Neural cell (in vitro differentiated cells): ENCODE data around the gene SLAMF1. TPM values are rescaled to one million over a fixed set of nuclear protein-coding genes. Genes with fewer than 3 reads are reported as not detected.
"Not testable (repeated sequence)": the region's sequence is repeated elsewhere in the genome, so short reads cannot be mapped to it uniquely, and the experiment has no call there.

Experiments used
- H2AFZ ChIP-seq: fragments of 200-600, 300-800 bp; sonication (generic), shearing (Covaris generic); 2 replicates; pipeline ENCODE4 v1.6.0; 2014; ENCODE audit warnings: low read depth, mild to moderate bottlenecking, antibody characterized with exemption, low read length, moderate library complexity
- H3F3A ChIP-seq: fragments of 200-600 bp; shearing (Covaris generic); 2 replicates; pipeline ENCODE4 v1.6.1; 2016; ENCODE audit warnings: mild to moderate bottlenecking, moderate library complexity, mixed read lengths, antibody characterized with exemption, low read length; ENCODE audit not compliant: insufficient read depth, poor library complexity, severe bottlenecking
- H3K27ac ChIP-seq: fragments of 200-600, 300-800 bp; sonication (generic), shearing (Covaris generic); 2 replicates; pipeline ENCODE4 v1.5.1; 2014; ENCODE audit warnings: mild to moderate bottlenecking, low read length, moderate library complexity
- H3K27me3 ChIP-seq: fragments of 300-800, 200-600 bp; sonication (generic), shearing (Covaris generic); 2 replicates; pipeline ENCODE4 v1.6.0; 2014; ENCODE audit warnings: mild to moderate bottlenecking, low read depth, low read length, moderate library complexity; ENCODE audit not compliant: insufficient read depth
- H3K36me3 ChIP-seq: fragments of 300-800, 200-600 bp; sonication (generic), shearing (Covaris generic); 2 replicates; pipeline ENCODE4 v1.5.1; 2014; ENCODE audit warnings: mild to moderate bottlenecking, antibody characterized with exemption, low read length, moderate library complexity; ENCODE audit not compliant: insufficient read depth
- H3K4me2 ChIP-seq: fragments of 300-800, 200-600 bp; sonication (generic), shearing (Covaris generic); 2 replicates; pipeline ENCODE4 v1.6.0; 2014; ENCODE audit warnings: mild to moderate bottlenecking, low read length
- H3K4me3 ChIP-seq: fragments of 300-800, 200-600 bp; sonication (generic), shearing (Covaris generic); 2 replicates; pipeline ENCODE4 v1.5.1; 2014; ENCODE audit warnings: mild to moderate bottlenecking, low read length, moderate library complexity
- H3K79me2 ChIP-seq: fragments of 200-600 bp; shearing (Covaris generic); replicated peaks from 2 replicates; pipeline ENCODE4 v1.6.0; 2014; ENCODE audit warnings: mild to moderate bottlenecking, low read length, moderate library complexity; ENCODE audit not compliant: insufficient read depth
- H3K9ac ChIP-seq: fragments of 300-800, 200-600 bp; sonication (generic), shearing (Covaris generic); 2 replicates; pipeline ENCODE4 v1.6.1; 2016; ENCODE audit warnings: mild to moderate bottlenecking, low read length, mixed read lengths
- H3K9me2 ChIP-seq: fragments of 200-600 bp; shearing (Covaris generic); 2 replicates; pipeline ENCODE4 v1.6.1; 2016; ENCODE audit warnings: mild to moderate bottlenecking, low read length, mixed read lengths; ENCODE audit not compliant: insufficient read depth
- H3K9me3 ChIP-seq: fragments of 200-600, 300-800 bp; sonication (generic), shearing (Covaris generic); 2 replicates; pipeline ENCODE4 v1.6.1; 2016; ENCODE audit warnings: mild to moderate bottlenecking, mixed run types, low read length, moderate library complexity, mixed read lengths
- H4K20me1 ChIP-seq: fragments of 200-600 bp; shearing (Covaris generic); 2 replicates; pipeline ENCODE4 v1.6.1; 2016; ENCODE audit warnings: mild to moderate bottlenecking, mixed run types; ENCODE audit not compliant: insufficient read depth
- CTCF ChIP-seq: fragments of 450-650 bp; IDR thresholded peaks from 2 replicates; pipeline ENCODE4 v1.5.1; 2014; ENCODE audit warnings: antibody characterized with exemption, mild to moderate bottlenecking, moderate library complexity; ENCODE audit not compliant: poor library complexity, severe bottlenecking
- EP300 ChIP-seq: fragments of 450-650 bp; conservative IDR thresholded peaks from 2 replicates; pipeline ENCODE4 v1.6.1; 2014; ENCODE audit warnings: antibody characterized with exemption, mild to moderate bottlenecking, moderate library complexity; ENCODE audit not compliant: poor library complexity, severe bottlenecking
- MXI1 ChIP-seq: fragments of 450-650 bp; conservative IDR thresholded peaks from 2 replicates; pipeline ENCODE4 v1.6.1; 2014; ENCODE audit warnings: antibody characterized with exemption, mild to moderate bottlenecking; ENCODE audit not compliant: poor library complexity, severe bottlenecking
- POLR2AphosphoS5 ChIP-seq: IDR thresholded peaks from 2 replicates; pipeline ENCODE4 v1.6.1; 2012
- REST ChIP-seq: IDR thresholded peaks from 2 replicates; pipeline ENCODE4 v1.6.1; 2012; ENCODE audit warnings: borderline replicate concordance
- SMC3 ChIP-seq: fragments of 450-650 bp; conservative IDR thresholded peaks from 2 replicates; pipeline ENCODE4 v1.6.1; 2014; ENCODE audit warnings: antibody characterized with exemption, mild to moderate bottlenecking, moderate library complexity; ENCODE audit not compliant: poor library complexity
- TAF1 ChIP-seq: IDR thresholded peaks from 2 replicates; pipeline ENCODE4 v1.6.1; 2012; ENCODE audit warnings: low read depth
- polyA plus RNA-seq: library from polyadenylated mRNA; depleted of rRNA; stranded (reverse); fragments of >200 nt; gene quantifications from 2 replicates; pipeline ENCODE4 v1.2.3, GENCODE V29; 2014

SLAMF1 gene
- polyA plus RNA-seq, 1 donor from 2014 or later, result not detected

GRCh38 chr1:160582976-160583375 is 63.9 kb downstream of the SLAMF1 start:
- not testable (repeated sequence) for H2AFZ ChIP-seq, H3K79me2 ChIP-seq, H3K27ac ChIP-seq, H3K4me3 ChIP-seq, H3F3A ChIP-seq, H3K9me3 ChIP-seq, H3K27me3 ChIP-seq, H3K9me2 ChIP-seq, H3K4me2 ChIP-seq, H3K36me3 ChIP-seq, H4K20me1 ChIP-seq, H3K9ac ChIP-seq

- no peaks in the 10 kb centered on the region for H3K27me3 ChIP-seq
- H3K36me3 ChIP-seq, result no peaks in the 10 kb centered on the region
- H4K20me1 ChIP-seq, result no peaks in the 10 kb centered on the region
- no peak overlapping the region for H3K9ac ChIP-seq
- H3K9me3 ChIP-seq, result no peaks in the 10 kb centered on the region
- no peak overlapping the region for H3K4me3 ChIP-seq
- no peak overlapping the region for H3K4me2 ChIP-seq
- H3F3A ChIP-seq, result no peaks in the 10 kb centered on the region
- TF ChIP-seq SMC3, result no peak
- TF ChIP-seq MXI1, result no peak
- no peak for TF ChIP-seq EP300
- TF ChIP-seq CTCF, result no peak
- no peak for TF ChIP-seq POLR2AphosphoS5
- no peak for TF ChIP-seq REST
- TF ChIP-seq TAF1, result no peak
- H3K9me2 ChIP-seq, result no peaks in the 10 kb centered on the region
- no peak overlapping the region for H3K27ac ChIP-seq
- no peaks in the 10 kb centered on the region for H3K79me2 ChIP-seq
- no peak overlapping the region for H2AFZ ChIP-seq
Measured at GRCh38 chr1:160581961-160582360, 64.9 kb downstream of the SLAMF1 start.

- Histone ChIP-seq H3K9ac (no peak overlapping the region), H3K4me2 (no peak overlapping the region), H3K27ac (no peak overlapping the region), H3K9me3 (no peaks in the 10 kb centered on the region), H2AFZ (no peak overlapping the region), H3K79me2 (no peaks in the 10 kb centered on the region), H4K20me1 (no peaks in the 10 kb centered on the region), H3K27me3 (no peaks in the 10 kb centered on the region), H3K4me3 (no peak overlapping the region), H3F3A (no peaks in the 10 kb centered on the region), H3K9me2 (no peaks in the 10 kb centered on the region), H3K36me3 (no peaks in the 10 kb centered on the region)
- TF ChIP-seq SMC3, result no peak
- no peak for TF ChIP-seq REST
Measured at GRCh38 chr1:160580221-160580812, 66.5 kb downstream of the SLAMF1 start.
